Immature natural killer cell (primary cell): ENCODE results near the gene PEX26. TPM values are rescaled to one million over a fixed set of nuclear protein-coding genes. Genes with fewer than 3 reads are reported as not detected.
"Not testable (repeated sequence)": the region's sequence is repeated elsewhere in the genome, so short reads cannot be mapped to it uniquely, and the experiment has no call there.

ENCODE experiments used
- DNase-seq, 3 donors: peaks; one replicate each; pipeline ENCODE4 v3.0.0; 2022; ENCODE audit warnings: mixed read lengths in 1 of 3
- H3K27ac Mint-ChIP-seq, 6 donors: one replicate each; pipeline ENCODE4 v1.8.0; 2020; ENCODE audit warnings: mixed read lengths in 6 of 6, mild to moderate bottlenecking in 5 of 6, inconsistent platforms in 4 of 6, moderate library complexity in 3 of 6
- H3K27me3 Mint-ChIP-seq, 3 donors: one replicate each; pipeline ENCODE4 v1.8.0; 2020 to 2021; ENCODE audit warnings: low read depth in 3 of 3, mild to moderate bottlenecking in 3 of 3, mixed read lengths in 3 of 3, moderate library complexity in 3 of 3, inconsistent platforms in 1 of 3
- H3K36me3 Mint-ChIP-seq, 3 donors: one replicate each; pipeline ENCODE4 v1.8.0; 2020; ENCODE audit warnings: mixed read lengths in 3 of 3, inconsistent platforms in 2 of 3, mild to moderate bottlenecking in 2 of 3
- H3K4me1 Mint-ChIP-seq, 2 donors: one replicate each; pipeline ENCODE4 v1.8.0; 2020; ENCODE audit warnings: inconsistent platforms in 2 of 2, mild to moderate bottlenecking in 2 of 2, mixed read lengths in 2 of 2, moderate library complexity in 1 of 2
- H3K4me3 Mint-ChIP-seq, 5 donors: one replicate each; pipeline ENCODE4 v1.8.0; 2020; ENCODE audit warnings: mild to moderate bottlenecking in 5 of 5, mixed read lengths in 5 of 5, inconsistent platforms in 3 of 5, moderate library complexity in 3 of 5
- H3K9me3 Mint-ChIP-seq, 6 donors: one replicate each; pipeline ENCODE4 v1.8.0; 2020; ENCODE audit warnings: mild to moderate bottlenecking in 6 of 6, mixed read lengths in 6 of 6, inconsistent platforms in 4 of 6, moderate library complexity in 3 of 6
- polyA plus RNA-seq, 3 donors: library from polyadenylated mRNA; unstranded; fragments of 300-500 nt; fragmentation: Illumina TruSeq; gene quantifications; one replicate each; pipeline ENCODE4 v1.2.3, GENCODE V29; 2021

The PEX26 gene
- polyA plus RNA-seq, 3 donors from 2014 or later, result 0.27 to 6.4 (median 5.1) TPM

DNA sequence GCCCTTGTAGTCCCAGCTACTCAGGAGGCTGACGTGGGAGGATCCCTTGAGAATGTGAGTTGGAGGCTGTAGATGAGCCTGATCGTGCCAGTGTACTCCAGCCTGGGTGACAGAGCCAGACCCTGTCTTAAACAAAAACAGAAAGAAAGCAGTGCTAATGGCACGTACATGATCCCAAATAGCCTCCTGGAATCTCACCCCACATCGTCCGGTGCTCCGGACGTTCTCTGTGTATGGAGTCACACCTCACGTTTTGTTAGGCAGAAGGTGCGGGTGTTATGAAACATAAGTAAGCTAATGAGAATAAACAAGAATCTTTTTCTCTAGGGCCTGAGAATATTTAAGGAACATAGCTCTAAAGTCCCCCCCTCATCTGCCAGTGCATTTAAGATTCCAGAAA, 29.7 kb upstream of the PEX26 start:
- no peaks in the 10 kb centered on the region for H3K9me3 Mint-ChIP-seq
- H3K27me3 Mint-ChIP-seq, result peaks cover 3 to 5% (median 3%) of the 10 kb centered on the region in 3 donors
- DNase-seq, result no peak
- H3K4me1 Mint-ChIP-seq, result no peaks in the 10 kb centered on the region
- H3K4me3 Mint-ChIP-seq, result no peak overlapping the region
- no peak overlapping the region for H3K27ac Mint-ChIP-seq
- no peaks in the 10 kb centered on the region for H3K36me3 Mint-ChIP-seq

DNA sequence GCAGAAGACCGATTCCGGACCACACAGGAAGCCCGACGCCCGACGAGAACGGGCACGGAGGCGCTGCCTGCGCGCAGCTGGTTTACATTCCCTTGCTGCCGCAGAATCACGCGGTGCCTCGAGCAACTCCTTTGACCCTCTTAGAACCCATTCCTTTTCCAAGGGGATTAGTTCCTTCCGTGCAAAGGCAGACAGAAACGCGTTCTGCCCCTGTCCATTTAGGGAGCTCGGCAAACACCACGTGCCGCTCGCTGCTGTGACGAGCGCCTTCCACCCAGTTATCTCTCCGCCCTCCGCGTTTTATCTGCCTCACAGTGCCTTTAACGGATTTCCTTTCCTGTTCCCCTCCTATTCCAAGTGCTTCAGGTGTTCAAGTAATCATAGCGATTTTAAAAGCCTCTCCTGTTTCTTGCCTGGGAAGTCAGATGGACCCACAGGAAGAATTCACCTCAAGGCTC, 29.3 kb upstream of the PEX26 start:
- Mint-ChIP-seq H3K27me3 (peaks cover 3 to 5% (median 3%) of the 10 kb centered on the region in 3 donors), H3K4me3 (no peak overlapping the region), H3K27ac (no peak overlapping the region), H3K36me3 (no peaks in the 10 kb centered on the region), H3K9me3 (no peaks in the 10 kb centered on the region), H3K4me1 (no peaks in the 10 kb centered on the region)
- DNase-seq, result no peak

DNA sequence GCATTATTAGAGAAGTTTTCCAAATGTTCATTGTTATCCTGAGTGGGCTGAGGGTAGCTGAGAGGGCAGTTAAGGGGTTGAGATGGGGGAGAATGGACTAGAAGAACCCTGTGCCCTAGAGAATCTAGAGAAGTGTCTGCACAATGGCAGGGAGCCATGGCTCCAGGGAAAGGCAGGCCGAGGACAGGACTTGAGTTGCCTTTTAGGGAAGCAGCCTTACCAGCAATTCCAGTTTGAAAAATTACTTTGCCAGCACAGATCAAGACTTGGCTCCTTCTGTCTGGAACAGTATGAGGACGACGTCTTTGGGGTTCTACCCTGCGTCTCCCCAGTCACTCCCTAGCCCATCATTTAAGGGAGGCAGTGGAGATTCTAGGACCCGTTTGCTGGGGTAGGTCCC, 27.7 kb upstream of the PEX26 start:
- Mint-ChIP-seq H3K4me3 (no peak overlapping the region), H3K9me3 (no peaks in the 10 kb centered on the region), H3K4me1 (no peaks in the 10 kb centered on the region), H3K27ac (no peak overlapping the region), H3K36me3 (no peaks in the 10 kb centered on the region), H3K27me3 (peaks cover 3 to 5% (median 3%) of the 10 kb centered on the region in 3 donors)
- no peak for DNase-seq

DNA sequence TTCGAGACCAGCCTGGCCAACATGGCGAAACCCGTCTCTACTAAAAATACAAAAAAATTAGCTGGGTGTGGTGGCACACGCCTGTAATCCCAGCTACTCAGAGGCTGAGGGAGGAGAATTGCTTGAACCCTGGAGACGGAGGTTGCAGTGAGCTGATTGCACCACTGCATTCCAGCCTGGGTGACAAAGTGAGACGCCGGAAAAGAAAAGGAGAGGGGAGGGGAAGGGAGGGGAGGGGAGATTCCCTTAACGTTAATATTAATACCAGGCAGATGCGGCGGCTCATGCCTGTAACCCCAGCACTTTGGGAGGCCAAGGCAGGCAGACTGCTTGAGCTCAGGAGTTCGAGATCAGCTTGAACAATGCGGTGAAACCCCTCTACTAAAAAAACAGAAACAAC, 26.7 kb upstream of the PEX26 start:
- not testable (repeated sequence) for H3K27me3 Mint-ChIP-seq, H3K9me3 Mint-ChIP-seq, H3K4me3 Mint-ChIP-seq, H3K27ac Mint-ChIP-seq, DNase-seq, H3K4me1 Mint-ChIP-seq, H3K36me3 Mint-ChIP-seq

DNA sequence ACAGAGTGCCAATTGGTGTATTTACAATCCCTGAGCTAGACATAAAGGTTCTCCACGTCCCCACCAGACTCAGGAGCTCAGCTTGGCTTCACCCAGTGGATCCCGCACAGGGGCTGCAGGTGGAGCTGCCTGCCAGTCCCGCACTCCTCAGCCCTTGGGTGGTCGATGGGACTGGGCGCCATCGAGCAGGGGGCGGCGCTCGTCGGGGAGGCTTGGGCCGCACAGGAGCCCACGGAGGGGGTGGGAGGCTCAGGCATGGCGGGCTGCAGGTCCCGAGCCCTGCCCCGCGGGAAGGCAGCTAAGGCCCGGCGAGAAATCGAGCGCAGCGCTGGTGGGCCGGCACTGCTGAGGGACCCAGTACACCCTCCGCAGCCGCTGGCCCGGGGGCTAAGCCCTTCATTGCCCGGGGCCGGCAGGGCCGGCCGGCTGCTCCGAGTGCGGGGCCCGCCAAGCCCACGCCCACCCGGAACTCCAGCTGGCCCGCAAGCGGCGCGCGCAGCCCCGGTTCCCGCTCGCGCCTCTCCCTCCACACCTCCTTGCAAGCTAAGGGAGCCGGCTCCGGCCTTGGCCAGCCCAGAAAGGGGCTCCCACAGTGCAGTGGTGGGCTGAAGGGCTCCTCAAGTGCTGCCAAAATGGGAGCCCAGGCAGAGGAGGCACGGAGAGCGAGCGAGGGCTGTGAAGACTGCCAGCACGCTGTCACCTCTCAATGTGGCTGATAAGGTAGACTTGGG, 24.4 kb upstream of the PEX26 start:
- H3K4me3 Mint-ChIP-seq, H3K36me3 Mint-ChIP-seq, H3K27ac Mint-ChIP-seq: not testable (repeated sequence)

DNA sequence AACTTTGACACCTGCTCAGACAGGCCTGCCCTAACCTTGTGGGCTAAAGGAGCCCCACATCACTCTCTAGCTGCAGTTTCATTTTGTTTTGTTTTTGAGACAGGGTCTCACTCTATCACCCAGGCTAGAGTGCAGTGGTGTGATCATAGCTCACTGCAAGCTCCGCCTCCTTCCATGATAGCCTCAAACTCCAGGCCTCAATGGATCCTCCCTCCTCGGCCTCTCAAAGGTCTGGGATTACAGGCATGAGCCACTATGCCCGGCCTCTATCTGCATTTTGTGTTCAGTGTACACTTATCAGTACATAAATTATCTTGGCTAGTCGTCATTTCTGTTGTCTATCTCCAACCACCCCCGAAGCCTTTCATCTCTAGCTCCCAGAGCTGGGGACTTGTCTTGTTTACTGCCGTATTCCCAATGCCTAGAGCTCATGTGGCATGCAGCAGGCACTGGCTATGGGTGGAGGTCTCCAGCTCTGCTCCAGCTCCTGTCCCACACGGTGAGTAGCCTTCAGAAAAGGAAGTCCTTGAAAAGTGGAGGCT, 22.1 kb upstream of the PEX26 start:
- Mint-ChIP-seq H3K27ac (no peak overlapping the region), H3K27me3 (peaks cover 3 to 5% (median 5%) of the 10 kb centered on the region in 3 donors), H3K9me3 (no peaks in the 10 kb centered on the region), H3K4me3 (no peak overlapping the region), H3K4me1 (no peaks in the 10 kb centered on the region), H3K36me3 (no peaks in the 10 kb centered on the region)
- no peak for DNase-seq

More for the DNA sequence above, 24.4 kb upstream of the PEX26 start:
- not testable (repeated sequence) for H3K9me3 Mint-ChIP-seq, H3K4me1 Mint-ChIP-seq, DNase-seq, H3K27me3 Mint-ChIP-seq

DNA sequence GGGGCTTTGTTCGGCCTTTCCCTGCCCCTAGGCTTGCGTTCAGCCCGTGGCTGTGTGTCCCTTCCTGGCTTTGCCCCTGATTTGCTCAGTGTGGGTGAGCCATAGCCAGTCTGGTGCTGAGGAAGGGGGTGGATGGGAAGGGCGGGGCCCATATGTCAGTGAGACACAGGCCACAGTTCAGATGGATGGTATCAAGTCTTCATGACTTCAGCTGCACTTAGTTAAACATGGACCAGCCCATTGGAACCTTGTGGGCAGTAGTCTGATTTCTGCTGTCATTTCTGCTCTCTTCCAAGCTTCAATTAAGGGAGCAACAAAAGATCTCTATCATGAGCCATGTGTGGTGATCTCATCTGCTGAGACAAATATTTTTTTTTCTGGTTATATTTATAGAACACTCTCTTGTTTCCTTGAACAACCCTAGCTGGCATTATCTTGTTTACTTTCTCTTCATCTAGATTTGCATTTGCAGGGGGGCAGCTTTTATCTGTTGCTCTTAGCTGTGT, 21.6 kb upstream of the PEX26 start:
- H3K4me1 Mint-ChIP-seq, result no peaks in the 10 kb centered on the region
- H3K27me3 Mint-ChIP-seq, result peaks cover 2 to 5% (median 3%) of the 10 kb centered on the region in 3 donors
- no peaks in the 10 kb centered on the region for H3K36me3 Mint-ChIP-seq
- no peak for DNase-seq
- no peak overlapping the region for H3K27ac Mint-ChIP-seq
- H3K9me3 Mint-ChIP-seq, result no peaks in the 10 kb centered on the region
- H3K4me3 Mint-ChIP-seq, result no peak overlapping the region

DNA sequence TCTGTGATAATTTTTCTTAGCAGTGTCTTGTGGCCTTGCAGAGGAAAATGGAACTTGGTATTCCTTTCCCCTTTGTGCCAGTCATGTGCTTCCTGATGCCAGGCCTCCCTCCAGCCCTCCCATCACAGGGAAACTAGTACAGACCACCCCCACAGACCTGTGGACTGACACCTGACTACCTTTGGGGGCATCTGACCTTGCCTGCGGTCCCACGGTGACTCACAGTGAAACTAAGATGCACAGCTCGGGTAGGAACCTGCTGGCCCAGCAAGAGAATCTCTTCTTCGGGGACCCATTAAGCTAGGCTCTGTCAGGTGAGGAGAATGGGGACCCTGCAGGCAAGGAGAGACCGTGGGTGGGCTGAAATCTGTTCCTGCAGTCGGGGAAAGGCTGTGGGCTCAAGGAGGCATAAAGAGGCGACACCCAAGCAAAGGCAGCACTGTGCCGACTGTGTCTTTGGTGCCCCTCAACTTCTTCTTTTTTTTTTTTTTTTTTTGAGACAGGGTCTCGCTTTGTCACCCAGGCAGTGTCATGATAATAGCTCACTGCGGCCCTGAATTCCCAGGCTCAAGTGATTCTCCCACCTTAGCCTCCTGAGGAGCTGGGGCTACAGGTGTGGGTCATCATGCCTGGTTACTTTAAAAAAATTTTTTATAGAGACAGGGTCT, 20.8 kb upstream of the PEX26 start:
- no peaks in the 10 kb centered on the region for H3K9me3 Mint-ChIP-seq
- H3K36me3 Mint-ChIP-seq, result no peaks in the 10 kb centered on the region
- H3K4me3 Mint-ChIP-seq, result no peak overlapping the region
- H3K4me1 Mint-ChIP-seq, result no peaks in the 10 kb centered on the region
- DNase-seq, result no peak
- no peak overlapping the region for H3K27ac Mint-ChIP-seq
- H3K27me3 Mint-ChIP-seq, result peaks cover 2 to 5% (median 4%) of the 10 kb centered on the region in 3 donors

DNA sequence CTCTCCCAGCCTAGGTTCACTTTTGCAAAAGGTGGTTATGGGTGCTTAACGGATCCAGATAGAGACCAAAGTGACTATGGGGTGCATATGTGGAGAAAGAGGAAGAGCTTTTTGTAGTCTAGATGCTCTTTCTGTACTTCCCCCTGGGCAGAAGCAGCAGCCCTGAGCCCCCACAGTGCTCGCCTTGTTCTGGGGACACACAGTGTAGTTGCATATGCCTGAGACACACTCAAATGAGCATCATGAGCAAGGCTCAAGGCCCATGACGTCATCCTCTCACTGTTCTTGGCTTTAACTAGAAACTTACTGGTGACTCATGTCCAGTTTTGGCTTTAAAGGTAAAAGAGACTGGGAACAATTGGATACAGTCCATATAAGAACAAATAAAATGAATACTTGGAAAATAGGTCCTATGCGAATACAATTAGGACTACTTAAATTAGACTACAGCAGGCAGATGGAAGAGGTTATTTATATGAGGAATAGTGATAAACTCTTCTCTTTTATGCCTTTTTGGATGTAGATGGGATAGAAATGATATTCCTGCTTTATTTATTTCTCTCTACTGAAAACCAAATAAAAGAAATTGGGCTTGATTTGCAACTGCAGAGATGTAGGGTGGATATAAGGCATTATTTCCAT, 20.1 kb upstream of the PEX26 start:
- H3K9me3 Mint-ChIP-seq, result no peaks in the 10 kb centered on the region
- H3K27me3 Mint-ChIP-seq, result peaks cover 2 to 4% (median 3%) of the 10 kb centered on the region in 3 donors
- H3K36me3 Mint-ChIP-seq, result no peaks in the 10 kb centered on the region
- no peak overlapping the region for H3K4me3 Mint-ChIP-seq
- H3K4me1 Mint-ChIP-seq, result no peaks in the 10 kb centered on the region
- H3K27ac Mint-ChIP-seq, result no peak overlapping the region
- DNase-seq, result no peak

DNA sequence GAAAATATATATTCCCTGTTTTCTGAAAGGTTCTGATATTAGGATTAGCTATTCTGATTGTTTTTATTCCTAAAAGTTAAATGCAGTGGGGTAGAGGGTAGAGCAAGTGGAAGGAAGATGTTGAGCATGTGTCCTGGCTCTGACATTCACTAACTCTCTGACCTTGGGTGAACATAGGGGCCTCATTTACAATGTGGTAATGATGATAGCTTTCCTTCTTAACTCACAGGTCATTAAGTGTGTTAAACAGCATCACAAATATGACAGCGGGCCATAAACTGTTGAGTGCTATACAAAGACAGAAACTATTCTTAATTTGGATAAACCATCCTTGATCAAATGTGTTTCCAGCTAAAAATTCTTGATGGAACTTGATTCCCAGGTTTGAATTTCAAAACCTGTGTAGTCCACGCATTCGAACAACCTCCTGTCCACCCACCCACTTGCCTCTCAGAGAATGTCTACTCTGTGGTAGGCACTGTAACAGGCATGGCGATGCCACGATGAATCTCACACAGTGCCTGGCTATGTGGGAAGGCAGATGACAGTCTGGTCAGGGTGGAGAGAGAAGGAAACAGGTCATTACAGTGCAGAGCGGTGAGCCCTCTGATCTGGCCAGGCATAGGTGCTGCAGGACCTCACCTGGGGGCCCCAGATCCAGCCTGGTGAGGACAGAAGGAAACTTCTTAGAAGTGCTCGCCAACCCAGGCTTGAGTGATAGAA, 19.3 kb upstream of the PEX26 start:
- no peak overlapping the region for H3K4me3 Mint-ChIP-seq
- no peak for DNase-seq
- H3K9me3 Mint-ChIP-seq, result no peaks in the 10 kb centered on the region
- H3K27me3 Mint-ChIP-seq, result peaks cover 2 to 4% (median 3%) of the 10 kb centered on the region in 3 donors
- H3K36me3 Mint-ChIP-seq, result no peaks in the 10 kb centered on the region
- H3K27ac Mint-ChIP-seq, result no peak overlapping the region
- no peaks in the 10 kb centered on the region for H3K4me1 Mint-ChIP-seq

DNA sequence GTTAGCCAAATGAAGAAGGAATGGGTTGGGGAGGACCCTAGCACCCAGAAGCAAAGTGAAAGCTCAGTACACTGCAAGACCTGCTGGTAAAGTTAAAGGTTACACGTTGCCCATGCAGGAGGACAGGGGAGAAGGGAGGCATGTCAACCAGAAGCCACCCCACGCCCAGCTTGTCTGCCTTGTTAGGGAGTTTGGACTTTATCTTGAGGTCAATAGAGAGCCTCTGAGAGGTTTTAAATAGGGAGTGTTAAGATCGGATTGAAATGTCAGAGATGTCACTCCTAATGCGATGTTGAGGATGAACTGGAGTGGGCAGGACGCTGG, 18.7 kb upstream of the PEX26 start:
- Mint-ChIP-seq H3K4me1 (no peaks in the 10 kb centered on the region), H3K9me3 (no peaks in the 10 kb centered on the region), H3K27me3 (peaks cover 2 to 4% (median 3%) of the 10 kb centered on the region in 3 donors), H3K36me3 (no peaks in the 10 kb centered on the region), H3K27ac (no peak overlapping the region), H3K4me3 (no peak overlapping the region)
- DNase-seq, result no peak

DNA sequence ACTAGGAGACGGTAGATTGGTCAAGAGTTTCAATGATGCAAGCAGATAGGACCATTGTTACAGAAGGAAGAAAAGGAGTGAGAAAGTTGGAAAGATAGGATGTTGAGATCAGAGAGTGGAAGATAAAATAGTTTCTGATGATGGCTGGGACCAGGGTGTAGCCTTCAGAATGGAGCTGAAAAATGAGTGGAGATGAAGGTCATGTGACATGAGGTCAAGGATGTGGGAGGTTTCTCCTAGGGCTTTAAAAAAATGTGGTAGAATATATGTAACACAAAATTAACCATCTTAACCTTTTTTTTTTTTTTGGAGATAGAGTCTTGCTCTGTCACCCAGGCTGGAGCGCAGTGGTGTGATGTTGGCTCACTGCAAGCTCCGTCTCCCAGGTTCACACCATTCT, 18.3 kb upstream of the PEX26 start:
- H3K27ac Mint-ChIP-seq, result no peak overlapping the region
- peaks cover 2 to 5% (median 3%) of the 10 kb centered on the region in 3 donors for H3K27me3 Mint-ChIP-seq
- no peaks in the 10 kb centered on the region for H3K4me1 Mint-ChIP-seq
- no peaks in the 10 kb centered on the region for H3K36me3 Mint-ChIP-seq
- DNase-seq, result no peak
- H3K9me3 Mint-ChIP-seq, result no peaks in the 10 kb centered on the region
- no peak overlapping the region for H3K4me3 Mint-ChIP-seq

DNA sequence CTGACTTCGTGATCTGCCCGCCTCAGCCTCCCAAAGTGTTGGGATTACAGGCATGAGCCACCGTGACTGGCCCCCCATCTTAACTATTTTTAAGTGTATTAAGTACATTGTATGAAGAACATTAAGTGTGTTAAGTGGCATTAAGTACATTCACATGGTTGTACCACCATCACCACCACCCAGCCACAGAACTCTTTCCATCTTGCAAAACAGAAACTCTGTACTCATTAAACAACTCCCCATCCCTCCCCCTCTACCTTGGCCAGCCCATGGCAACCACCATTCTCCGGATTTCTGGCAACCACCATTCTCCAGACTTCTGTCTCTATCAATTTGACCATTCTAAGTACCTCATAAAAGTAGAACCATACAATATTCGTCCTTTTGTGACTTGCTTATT, 17.8 kb upstream of the PEX26 start:
- DNase-seq, result no peak
- Mint-ChIP-seq H3K27ac (no peak overlapping the region), H3K4me1 (no peaks in the 10 kb centered on the region), H3K36me3 (no peaks in the 10 kb centered on the region), H3K4me3 (no peak overlapping the region), H3K27me3 (peaks cover 3 to 8% (median 5%) of the 10 kb centered on the region in 3 donors), H3K9me3 (no peaks in the 10 kb centered on the region)
